K562 (cell line): ENCODE measurements around the gene TMEM205. TPM values are rescaled to one million over a fixed set of nuclear protein-coding genes. Genes with fewer than 3 reads are reported as not detected.

Source experiments
- ATAC-seq: fragments of 200-7000 bp; cut with Tn5 transposase; 3 replicates; pipeline ENCODE4 v1.9.1; 2020; ENCODE audit warnings: moderate library complexity
- BruUV-seq: library from RNA; stranded (reverse); fragments of 400-500 nt; replicated peaks from 2 replicates; lab custom pipeline; 2021; lab: Mats Ljungman, UMichigan
- CTCF ChIA-PET: fragments of 300-600 bp; formaldehyde crosslinking; extraction: SDS; loops from one replicate; lab custom pipeline; 2021; ENCODE audit warnings: low intra/inter-chr PET ratio; lab: Yijun Ruan, JAX
- POLR2A ChIA-PET: fragments of 300-600, 350-650 bp; sonication (Branson Sonifier 250); formaldehyde crosslinking; extraction: SDS; loops from one replicate; lab custom pipeline; 2021; ENCODE audit warnings: antibody characterized with exemption, inconsistent platforms; lab: Yijun Ruan, JAX
- DNase-seq, 4 experiments: peaks; one replicate each; pipeline versions ENCODE4 v3.0.0 to v3.0.0-alpha.2; 2011 to 2018; ENCODE audit warnings: low spot score in 3 of 4, mixed read lengths in 3 of 4; ENCODE audit errors: extremely low read depth in 1 of 4
- FAIRE-seq: peaks from 2 replicates; lab custom pipeline; 2011; peaks lifted over from hg19 to GRCh38; lab: Jason Lieb, UNC
- H2AFZ ChIP-seq: 2 replicates; pipeline ENCODE4 v1.6.0; 2011; ENCODE audit warnings: low read depth, low read length, control low read depth, inconsistent platforms
- H3K27ac ChIP-seq: fragments of 200-600 bp; 3 replicates; pipeline ENCODE4 v1.8.0; 2011; ENCODE audit warnings: low read depth, mild to moderate bottlenecking, control low read depth, inconsistent platforms, low read length, moderate library complexity, mixed read lengths; ENCODE audit errors: extremely low read depth
- H3K27me3 ChIP-seq, 2 experiments: fragments of 300-600 bp in 1 of 2; 2 replicates in 1 of 2; 3 replicates in 1 of 2; pipeline versions ENCODE4 v1.6.0 to v1.8.0; 2011; ENCODE audit warnings: inconsistent platforms in 2 of 2, low read length in 2 of 2, mild to moderate bottlenecking in 1 of 2, mixed read lengths in 1 of 2, moderate library complexity in 1 of 2; ENCODE audit not compliant: control insufficient read depth in 2 of 2, insufficient read depth in 2 of 2
- H3K36me3 ChIP-seq: fragments of 300-600 bp; 3 replicates; pipeline ENCODE4 v1.8.0; 2011; ENCODE audit warnings: mild to moderate bottlenecking, low read length, inconsistent platforms; ENCODE audit not compliant: control insufficient read depth, insufficient read depth
- H3K4me1 ChIP-seq, 2 experiments: fragments of 200-600 bp in 1 of 2; replicated peaks in 1 of 2; 2 replicates in 1 of 2; 3 replicates in 1 of 2; pipeline versions ENCODE4 v1.5.1 to v1.8.0; 2011; ENCODE audit warnings: inconsistent platforms in 2 of 2, low read length in 2 of 2, mild to moderate bottlenecking in 1 of 2, mixed read lengths in 1 of 2, moderate library complexity in 1 of 2; ENCODE audit not compliant: control insufficient read depth in 2 of 2, insufficient read depth in 2 of 2
- H3K4me2 ChIP-seq: 2 replicates; pipeline ENCODE4 v1.6.1; 2011; ENCODE audit warnings: low read length, control low read depth, inconsistent platforms, mixed read lengths; ENCODE audit not compliant: insufficient read depth
- H3K4me3 ChIP-seq: fragments of 200-600 bp; sonication (generic), shearing (Covaris generic); 2 replicates; pipeline ENCODE4 v1.5.1; 2016; ENCODE audit warnings: control low read depth, inconsistent platforms
- H3K79me2 ChIP-seq: fragments of 200-600 bp; 3 replicates; pipeline ENCODE4 v1.8.0; 2011; ENCODE audit warnings: low read length, inconsistent platforms; ENCODE audit not compliant: control insufficient read depth, insufficient read depth
- H3K9ac ChIP-seq, 2 experiments: 2 replicates each; pipeline versions ENCODE4 v1.6.0 to v1.6.1; 2011; ENCODE audit warnings: low read depth in 2 of 2, low read length in 2 of 2, control low read depth in 1 of 2, inconsistent platforms in 1 of 2, mild to moderate bottlenecking in 1 of 2, mixed read lengths in 1 of 2; ENCODE audit not compliant: insufficient read depth in 1 of 2
- H3K9me1 ChIP-seq: one replicate; pipeline ENCODE4 v1.6.0; 2011; ENCODE audit warnings: inconsistent platforms, mild to moderate bottlenecking, low read length, moderate library complexity; ENCODE audit not compliant: control insufficient read depth, insufficient read depth
- H3K9me3 ChIP-seq: replicated peaks from 2 replicates; pipeline ENCODE4 v1.5.1; 2011; ENCODE audit warnings: low read depth, low read length, inconsistent platforms; ENCODE audit not compliant: control insufficient read depth, insufficient read depth
- H4K20me1 ChIP-seq: replicated peaks from 2 replicates; pipeline ENCODE4 v1.6.1; 2011; ENCODE audit warnings: low read length, inconsistent platforms, mixed read lengths; ENCODE audit not compliant: control insufficient read depth, insufficient read depth
- MLX ChIP-seq, 2 experiments: fragments of 450-650 bp in 1 of 2; sonication (generic) in 1 of 2; formaldehyde crosslinking; conservative IDR thresholded peaks; 2 replicates each; pipeline versions ENCODE4 v1.4.0 to v1.8.1; 2020 to 2022; ENCODE audit warnings: mild to moderate bottlenecking in 1 of 2, missing genetic modification reagents in 1 of 2
- WGBS: fragments of 100-300 bp; shearing (Covaris generic); methylation state at CpG from one replicate; pipeline ENCODE4 v1.1.6; 2016; ENCODE audit warnings: low coverage, mixed read lengths; ENCODE audit not compliant: insufficient coverage; ENCODE audit errors: missing lambda C conversion rate; 5-methylcytosine and 5-hydroxymethylcytosine counted together
- in situ Hi-C: fragments of 300-500 bp; cut with MboI; formaldehyde crosslinking; loops from 4 replicates; pipeline ENCODE4 v1.15.0; 2018; ENCODE audit warnings: inconsistent platforms, mixed read lengths
- intact Hi-C: fragments of 100-400 bp; cut with micrococcal nuclease; formaldehyde crosslinking; loops from 2 replicates; pipeline ENCODE4 v1.14.2; 2022
- polyA plus RNA-seq, 8 experiments: library from polyadenylated mRNA; depleted of rRNA in 4 of 8; stranded (reverse) in 5 of 8; unstranded in 3 of 8; fragments of >200 nt; fragmentation: Nextera tagmentation in 2 of 8; fragmentation: Illumina TruSeq in 1 of 8; extraction: Ambion mirVana in 2 of 8; extraction: Trizol in 1 of 8; gene quantifications; 2 replicates each; pipeline versions ENCODE4 v1.2.1 to v1.2.3, GENCODE V29; 2011 to 2014; ENCODE audit warnings: inconsistent platforms in 1 of 8, missing spikeins in 1 of 8
- total RNA-seq, 7 experiments: library from RNA; depleted of rRNA in 6 of 7; stranded (reverse); fragments of >200 nt in 6 of 7; fragmentation: Illumina TruSeq in 2 of 7; extraction: Trizol in 2 of 7; gene quantifications; 2 replicates each; pipeline versions ENCODE4 v1.2.1 to v1.2.3, GENCODE V29; 2011 to 2021; ENCODE audit warnings: low replicate concordance in 1 of 7

Gene TMEM205
- total and polyA plus RNA-seq, 9 of the 15 experiments (the other 6 are each of a cell fraction or from before 2014, with no cell fraction given): 21.3 to 81.5 (median 44.1) TPM

- in situ Hi-C loops (no loop called here), intact Hi-C loops (no loop called here)
- H3K4me2 ChIP-seq: no peak overlapping the region
- H3K9me1 ChIP-seq: no peaks in the 10 kb centered on the region
- CTCF ChIA-PET: no interaction called here
- no TSS peak for BruUV-seq
- DNase-seq: no peak
- TF ChIP-seq MLX (CRISPR knock-in tag; conservative IDR thresholded peaks at IDR 0.05): no peak
- TF ChIP-seq, all 486 proteins: peak for 0
- H3K4me3 ChIP-seq: no peak overlapping the region
- 54% methylated on average over 7 of the region's 7 CpGs for WGBS
- no peaks in the 10 kb centered on the region for H3K9me3 ChIP-seq
- no peak overlapping the region for H3K27ac ChIP-seq
- no peak for ATAC-seq
- no peaks in the 10 kb centered on the region for H3K27me3 ChIP-seq
- FAIRE-seq: no peak
- no peak overlapping the region for H2AFZ ChIP-seq
- POLR2A ChIA-PET: interaction anchor here (0.6 to 1.5 kb wide), 6 partner anchors 9 to 53 kb away, joined by 3 to 4 read pairs (median 3); partner anchors contain the start of gene RAB3D
- H3K4me1 ChIP-seq: peaks cover 17 to 27% of the 10 kb centered on the region in 2 experiments; a peak in 4 of 5 replicates
- no peaks in the 10 kb centered on the region for H3K36me3 ChIP-seq
- H4K20me1 ChIP-seq: no peaks in the 10 kb centered on the region
- H3K79me2 ChIP-seq: no peaks in the 10 kb centered on the region
- no peak overlapping the region for H3K9ac ChIP-seq
These were observed 23.6 kb downstream of the TMEM205 start for GRCh38 chr19:11322269-11323024.
